Measurements from ENCODE around the gene CASP4. TPM values are rescaled to one million over a fixed set of nuclear protein-coding genes. Genes with fewer than 3 reads are reported as not detected.
A peak's percentile ranks its signal among the peaks of the same experiment; 100 is the strongest.

Gene CASP4
- total RNA-seq, 4 donors from 2014 or later, result 21.3 to 107 (median 23.2) TPM

- H3K4me1 ChIP-seq, result no peaks in the 10 kb centered on the region
- 92% methylated on average over 3 of the region's 9 CpGs for WGBS
- DNase-seq (ENCODE audit: extremely low spot score), result no peak
These were observed 41.4 kb downstream of the CASP4 start for GRCh38 chr11:104926771-104927611.

GRCh38 chr11:104925850-104926249 is 42.5 kb downstream of the CASP4 start:
- Histone ChIP-seq H3K27ac (replicated peaks in 1 of 4) (no peak overlapping the region), H3K36me3 (no peaks in the 10 kb centered on the region), H3K4me1 (no peaks in the 10 kb centered on the region), H3K27me3 (no peaks in the 10 kb centered on the region), H3K9me3 (peaks cover 0 to 7% (median 3%) of the 10 kb centered on the region in 4 donors), H3K4me3 (no peak overlapping the region)
- DNase-seq (ENCODE audit: extremely low spot score), result no peak
- intact Hi-C loops (cut with DNase I), result no loop called here
- 98% methylated on average over 6 of the region's 6 CpGs for WGBS
- TF ChIP-seq EP300 (IDR thresholded peaks at IDR 0.05) (no peak), CTCF (IDR thresholded peaks at IDR 0.05) (no peak)

More at GRCh38 chr11:104926771-104927611, 41.4 kb downstream of the CASP4 start:
- TF ChIP-seq CTCF (IDR thresholded peaks at IDR 0.05), result no peak
- no peak for TF ChIP-seq EP300 (IDR thresholded peaks at IDR 0.05)
- TF ChIP-seq POLR2A (IDR thresholded peaks at IDR 0.05; ENCODE audit: low read depth), result no peak
- no peak for TF ChIP-seq POLR2AphosphoS5 (IDR thresholded peaks at IDR 0.05)
- intact Hi-C loops (cut with DNase I), result no loop called here
- Histone ChIP-seq H3K27me3 (no peaks in the 10 kb centered on the region), H3K36me3 (no peaks in the 10 kb centered on the region), H3K27ac (replicated peaks in 1 of 4) (no peak overlapping the region), H3K4me3 (no peak overlapping the region), H3K9me3 (peaks cover 0 to 7% (median 3%) of the 10 kb centered on the region in 4 donors)

GRCh38 chr11:104918113-104918824 is 50.1 kb downstream of the CASP4 start:
- Histone ChIP-seq H3K4me3 (peak overlapping the region; percentile 44 to 62 (median 54)), H3K27ac (replicated peaks in 1 of 4) (peak overlapping the region; percentile 73 to 75 (median 74)), H3K4me1 (peaks cover 6 to 29% (median 19%) of the 10 kb centered on the region in 4 donors), H3K9me3 (no peaks in the 10 kb centered on the region), H3K27me3 (no peaks in the 10 kb centered on the region), H3K36me3 (no peaks in the 10 kb centered on the region)
- WGBS, result 18% methylated on average over 6 of the region's 6 CpGs
- no peak for DNase-seq (ENCODE audit: extremely low spot score)
- peak in 1 of 2 donors; percentile 60 for TF ChIP-seq POLR2AphosphoS5 (IDR thresholded peaks at IDR 0.05)
- no peak for TF ChIP-seq POLR2A (IDR thresholded peaks at IDR 0.05; ENCODE audit: low read depth)
- intact Hi-C loops (cut with DNase I), result no loop called here

GRCh38 chr11:104917271-104918112 is 50.9 kb downstream of the CASP4 start:
- DNase-seq (ENCODE audit: extremely low spot score), result no peak
- Histone ChIP-seq H3K36me3 (no peaks in the 10 kb centered on the region), H3K4me1 (peaks cover 6 to 29% (median 19%) of the 10 kb centered on the region in 4 donors), H3K27ac (replicated peaks in 1 of 4) (peak overlapping the region; percentile 73 to 75 (median 74)), H3K27me3 (no peaks in the 10 kb centered on the region), H3K9me3 (no peaks in the 10 kb centered on the region), H3K4me3 (peak overlapping the region; percentile 44 to 62 (median 54))
- 18% methylated on average over 4 of the region's 4 CpGs for WGBS
- intact Hi-C loops (cut with DNase I), result no loop called here
- TF ChIP-seq EP300 (IDR thresholded peaks at IDR 0.05) (no peak), CTCF (IDR thresholded peaks at IDR 0.05) (no peak), POLR2AphosphoS5 (IDR thresholded peaks at IDR 0.05) (no peak), POLR2A (IDR thresholded peaks at IDR 0.05; ENCODE audit: low read depth) (no peak)

Data from esophagus muscularis mucosa (tissue), 4 donors.